ENCODE results near the gene SPEF1. TPM values are rescaled to one million over a fixed set of nuclear protein-coding genes. Genes with fewer than 3 reads are reported as not detected.
A peak's percentile ranks its signal among the peaks of the same experiment; 100 is the strongest.
"Not testable (repeated sequence)": the region's sequence is repeated elsewhere in the genome, so short reads cannot be mapped to it uniquely, and the experiment has no call there.

Gene SPEF1
- total RNA-seq, 1 donor from 2014 or later = not detected

GRCh38 chr20:3795511-3796468 lies 14.5 kb upstream of the SPEF1 start, which contains the start of gene CDC25B:
CDC25B (plus strand) TSS chr20:3796310; CDS start chr20:3796532, 222 bp downstream.
- peaks cover 23% of the 10 kb centered on the region for H3K36me3 Mint-ChIP-seq (ENCODE audit: unreplicated experiment)
- peak; percentile 96 for DNase-seq (ENCODE audit: extremely low spot score, unreplicated experiment)
- peak within 1 kb of the TSS; percentile 96 for H3K27ac Mint-ChIP-seq (ENCODE audit: unreplicated experiment)
- H3K4me3 Mint-ChIP-seq (ENCODE audit: unreplicated experiment) = peak within 1 kb of the TSS; percentile 94
- H3K27me3 Mint-ChIP-seq (ENCODE audit: unreplicated experiment) = no peaks in the 10 kb centered on the region
- TF ChIP-seq, protein P1, sequence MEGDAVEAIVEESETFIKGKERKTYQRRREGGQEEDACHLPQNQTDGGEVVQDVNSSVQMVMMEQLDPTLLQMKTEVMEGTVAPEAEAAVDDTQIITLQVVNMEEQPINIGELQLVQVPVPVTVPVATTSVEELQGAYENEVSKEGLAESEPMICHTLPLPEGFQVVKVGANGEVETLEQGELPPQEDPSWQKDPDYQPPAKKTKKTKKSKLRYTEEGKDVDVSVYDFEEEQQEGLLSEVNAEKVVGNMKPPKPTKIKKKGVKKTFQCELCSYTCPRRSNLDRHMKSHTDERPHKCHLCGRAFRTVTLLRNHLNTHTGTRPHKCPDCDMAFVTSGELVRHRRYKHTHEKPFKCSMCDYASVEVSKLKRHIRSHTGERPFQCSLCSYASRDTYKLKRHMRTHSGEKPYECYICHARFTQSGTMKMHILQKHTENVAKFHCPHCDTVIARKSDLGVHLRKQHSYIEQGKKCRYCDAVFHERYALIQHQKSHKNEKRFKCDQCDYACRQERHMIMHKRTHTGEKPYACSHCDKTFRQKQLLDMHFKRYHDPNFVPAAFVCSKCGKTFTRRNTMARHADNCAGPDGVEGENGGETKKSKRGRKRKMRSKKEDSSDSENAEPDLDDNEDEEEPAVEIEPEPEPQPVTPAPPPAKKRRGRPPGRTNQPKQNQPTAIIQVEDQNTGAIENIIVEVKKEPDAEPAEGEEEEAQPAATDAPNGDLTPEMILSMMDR (IDR thresholded peaks at IDR 0.05) = peak; percentile 52
- H3K4me1 Mint-ChIP-seq (ENCODE audit: unreplicated experiment) = peaks cover 46% of the 10 kb centered on the region
- H3K9me3 Mint-ChIP-seq (ENCODE audit: unreplicated experiment) = no peaks in the 10 kb centered on the region

- H3K27ac Mint-ChIP-seq (ENCODE audit: unreplicated experiment) = peak overlapping the region; percentile 96
- no peaks in the 10 kb centered on the region for H3K27me3 Mint-ChIP-seq (ENCODE audit: unreplicated experiment)
- no peak for DNase-seq (ENCODE audit: extremely low spot score, unreplicated experiment)
- H3K36me3 Mint-ChIP-seq (ENCODE audit: unreplicated experiment) = peaks cover 17% of the 10 kb centered on the region
- TF ChIP-seq, protein P1 (IDR thresholded peaks at IDR 0.05) = no peak
- no peaks in the 10 kb centered on the region for H3K9me3 Mint-ChIP-seq (ENCODE audit: unreplicated experiment)
- H3K4me1 Mint-ChIP-seq (ENCODE audit: unreplicated experiment) = peaks cover 39% of the 10 kb centered on the region
- H3K4me3 Mint-ChIP-seq (ENCODE audit: unreplicated experiment) = peak overlapping the region; percentile 94
These were observed 13.6 kb upstream of the SPEF1 start for GRCh38 chr20:3794701-3795420.

DNA sequence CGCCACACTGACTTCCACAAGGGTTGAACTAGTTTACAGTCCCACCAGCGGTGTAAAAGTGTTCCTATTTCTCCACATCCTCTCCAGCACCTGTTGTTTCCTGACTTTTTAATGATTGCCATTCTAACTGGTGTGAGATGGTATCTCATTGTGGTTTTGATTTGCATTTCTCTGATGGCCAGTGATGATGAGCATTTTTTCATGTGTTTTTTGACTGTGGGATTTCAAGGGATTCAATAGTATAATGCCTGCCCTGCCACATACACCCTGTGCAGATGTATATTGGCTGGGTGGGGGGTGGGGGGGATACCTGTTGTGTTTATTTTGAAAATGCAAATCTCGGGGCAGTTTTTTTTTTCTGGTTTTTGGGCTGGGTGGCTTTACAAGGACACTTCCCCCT lies 12.9 kb upstream of the SPEF1 start:
- DNase-seq (ENCODE audit: extremely low spot score, unreplicated experiment); H3K9me3 Mint-ChIP-seq (ENCODE audit: unreplicated experiment); H3K27ac Mint-ChIP-seq (ENCODE audit: unreplicated experiment); H3K27me3 Mint-ChIP-seq (ENCODE audit: unreplicated experiment); H3K4me3 Mint-ChIP-seq (ENCODE audit: unreplicated experiment): not testable (repeated sequence)
- Mint-ChIP-seq H3K36me3 (ENCODE audit: unreplicated experiment) (peaks cover 17% of the 10 kb centered on the region), H3K4me1 (ENCODE audit: unreplicated experiment) (peaks cover 32% of the 10 kb centered on the region)

DNA sequence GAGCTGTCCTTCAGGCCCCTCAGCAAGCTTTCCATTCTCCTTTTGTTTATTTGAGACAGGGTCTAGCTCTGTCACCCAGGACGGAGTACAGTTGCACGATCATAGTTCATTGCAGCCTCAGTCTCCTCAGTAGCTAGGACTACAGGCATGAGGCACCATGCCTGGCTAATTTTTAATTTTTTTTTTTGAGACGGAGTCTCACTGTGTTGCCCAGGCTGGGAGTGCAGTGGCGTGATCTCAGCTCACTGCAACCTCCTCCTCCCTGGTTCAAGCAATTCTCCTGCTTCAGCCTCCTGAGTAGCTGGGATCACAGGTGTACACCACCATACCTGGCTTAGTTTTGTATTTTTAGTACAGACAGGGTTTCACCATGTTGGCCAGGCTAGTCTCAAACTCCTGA lies 8.0 kb upstream of the SPEF1 start:
- H3K36me3 Mint-ChIP-seq (ENCODE audit: unreplicated experiment); H3K4me3 Mint-ChIP-seq (ENCODE audit: unreplicated experiment); H3K27ac Mint-ChIP-seq (ENCODE audit: unreplicated experiment): not testable (repeated sequence)

DNA sequence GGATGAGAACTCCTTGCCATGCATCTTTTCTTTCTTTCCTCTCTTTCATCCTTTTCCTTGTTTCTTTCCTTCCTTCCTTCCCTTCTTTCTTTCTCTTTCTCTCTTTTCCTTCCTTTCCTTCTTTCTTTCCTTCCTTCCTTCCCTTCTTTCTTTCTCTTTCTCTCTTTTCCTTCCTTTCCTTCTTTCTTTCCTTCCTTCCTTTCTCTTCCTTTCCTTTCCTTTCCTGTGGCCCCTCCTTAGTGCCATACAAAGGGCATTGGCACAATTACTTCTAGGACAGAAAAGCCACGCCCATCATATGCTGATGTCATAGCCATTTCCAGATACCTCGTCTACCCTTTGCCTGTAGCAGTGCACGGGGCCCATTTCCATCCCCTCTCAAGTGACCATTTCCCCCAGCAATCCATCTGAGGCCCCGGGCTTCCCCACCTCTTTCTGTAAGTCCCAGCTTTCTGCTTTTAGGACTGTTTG lies 7.5 kb upstream of the SPEF1 start:
- no peak for DNase-seq (ENCODE audit: extremely low spot score, unreplicated experiment)
- H3K27ac Mint-ChIP-seq (ENCODE audit: unreplicated experiment) = no peak overlapping the region
- no peaks in the 10 kb centered on the region for H3K9me3 Mint-ChIP-seq (ENCODE audit: unreplicated experiment)
- TF ChIP-seq, protein P1 (IDR thresholded peaks at IDR 0.05) = no peak
- H3K4me3 Mint-ChIP-seq (ENCODE audit: unreplicated experiment) = peak overlapping the region; percentile 21
- peaks cover 23% of the 10 kb centered on the region for H3K4me1 Mint-ChIP-seq (ENCODE audit: unreplicated experiment)
- H3K27me3 Mint-ChIP-seq (ENCODE audit: unreplicated experiment) = no peaks in the 10 kb centered on the region
- H3K36me3 Mint-ChIP-seq (ENCODE audit: unreplicated experiment) = peaks cover 2% of the 10 kb centered on the region

More for the DNA sequence above, 8.0 kb upstream of the SPEF1 start:
- not testable (repeated sequence) for DNase-seq (ENCODE audit: extremely low spot score, unreplicated experiment); H3K9me3 Mint-ChIP-seq (ENCODE audit: unreplicated experiment); H3K27me3 Mint-ChIP-seq (ENCODE audit: unreplicated experiment)
- H3K4me1 Mint-ChIP-seq (ENCODE audit: unreplicated experiment) = peaks cover 21% of the 10 kb centered on the region

Measured in osteocyte (in vitro differentiated cells).